ENCODE measurements around the gene ADSS1. TPM values are rescaled to one million over a fixed set of nuclear protein-coding genes. Genes with fewer than 3 reads are reported as not detected.

The ADSS1 gene
- total RNA-seq, 2 donors from 2014 or later: 18.3 to 44.4 TPM

DNA sequence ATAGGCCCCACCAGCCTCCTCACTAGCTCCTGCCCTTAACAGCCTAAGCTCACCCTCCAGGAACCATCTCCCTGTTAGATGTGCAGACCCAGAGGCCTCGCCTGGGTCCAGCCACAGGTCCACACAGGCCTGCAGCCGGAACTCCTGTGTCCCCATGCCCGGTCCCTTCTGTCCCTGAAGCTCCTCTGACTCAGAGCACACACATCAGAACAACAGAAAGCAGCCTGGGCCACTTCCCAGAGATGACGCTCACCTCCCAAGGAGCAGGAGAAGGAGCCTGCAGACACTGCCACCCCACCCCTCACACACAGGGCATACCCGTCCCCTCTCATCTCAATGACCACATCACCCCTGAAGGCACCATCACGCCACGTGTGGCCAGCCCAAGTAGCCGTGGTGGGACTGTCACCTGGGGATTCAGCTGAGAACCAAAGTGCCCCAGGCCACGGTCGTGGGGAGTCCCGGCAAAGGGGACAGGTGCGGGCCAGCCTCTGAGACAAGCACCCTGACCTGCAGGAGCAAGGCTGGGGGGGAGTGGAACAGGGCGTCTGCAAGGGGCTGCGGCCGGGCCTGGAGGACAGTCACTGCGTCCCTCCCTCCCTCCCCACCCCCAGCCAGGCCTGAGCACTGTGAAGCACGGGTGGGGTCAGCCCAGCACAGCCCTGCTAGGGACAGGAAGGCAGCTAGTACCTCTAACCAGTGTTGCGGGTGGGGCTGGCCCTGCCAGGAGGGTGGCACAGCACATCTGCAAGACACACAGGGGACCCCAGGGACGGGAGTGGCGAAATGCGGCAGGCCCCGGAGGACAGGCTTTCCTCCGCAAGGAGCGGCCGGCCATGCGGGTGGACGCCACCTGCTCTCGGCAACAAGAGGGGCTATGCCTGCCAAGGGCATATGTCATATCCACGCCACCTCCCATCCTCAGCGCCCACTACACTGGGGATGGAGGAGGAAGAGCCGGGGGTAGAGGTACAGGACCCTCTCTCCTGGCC is 66.0 kb downstream of the ADSS1 start:
- WGBS: 88% methylated on average over 26 of the region's 31 CpGs
- Histone ChIP-seq H3K4me3 (no peak overlapping the region), H3K9me3 (no peaks in the 10 kb centered on the region), H3K4me1 (replicated peaks) (peaks cover 57% of the 10 kb centered on the region), H3K27ac (peak overlapping the region; percentile 9 to 33), H3K27me3 (replicated peaks; ENCODE audit: insufficient read depth) (no peaks in the 10 kb centered on the region), H3K36me3 (no peaks in the 10 kb centered on the region)
- no peak for DNase-seq (ENCODE audit: low spot score)
- no peak for TF ChIP-seq POLR2A (IDR thresholded peaks at IDR 0.05)
- TF ChIP-seq, protein P1, sequence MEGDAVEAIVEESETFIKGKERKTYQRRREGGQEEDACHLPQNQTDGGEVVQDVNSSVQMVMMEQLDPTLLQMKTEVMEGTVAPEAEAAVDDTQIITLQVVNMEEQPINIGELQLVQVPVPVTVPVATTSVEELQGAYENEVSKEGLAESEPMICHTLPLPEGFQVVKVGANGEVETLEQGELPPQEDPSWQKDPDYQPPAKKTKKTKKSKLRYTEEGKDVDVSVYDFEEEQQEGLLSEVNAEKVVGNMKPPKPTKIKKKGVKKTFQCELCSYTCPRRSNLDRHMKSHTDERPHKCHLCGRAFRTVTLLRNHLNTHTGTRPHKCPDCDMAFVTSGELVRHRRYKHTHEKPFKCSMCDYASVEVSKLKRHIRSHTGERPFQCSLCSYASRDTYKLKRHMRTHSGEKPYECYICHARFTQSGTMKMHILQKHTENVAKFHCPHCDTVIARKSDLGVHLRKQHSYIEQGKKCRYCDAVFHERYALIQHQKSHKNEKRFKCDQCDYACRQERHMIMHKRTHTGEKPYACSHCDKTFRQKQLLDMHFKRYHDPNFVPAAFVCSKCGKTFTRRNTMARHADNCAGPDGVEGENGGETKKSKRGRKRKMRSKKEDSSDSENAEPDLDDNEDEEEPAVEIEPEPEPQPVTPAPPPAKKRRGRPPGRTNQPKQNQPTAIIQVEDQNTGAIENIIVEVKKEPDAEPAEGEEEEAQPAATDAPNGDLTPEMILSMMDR (IDR thresholded peaks at IDR 0.05): no peak
- peak; percentile 9 for TF ChIP-seq POLR2AphosphoS5 (IDR thresholded peaks at IDR 0.05)
- intact Hi-C loops (cut with DNase I): no loop called here

DNA sequence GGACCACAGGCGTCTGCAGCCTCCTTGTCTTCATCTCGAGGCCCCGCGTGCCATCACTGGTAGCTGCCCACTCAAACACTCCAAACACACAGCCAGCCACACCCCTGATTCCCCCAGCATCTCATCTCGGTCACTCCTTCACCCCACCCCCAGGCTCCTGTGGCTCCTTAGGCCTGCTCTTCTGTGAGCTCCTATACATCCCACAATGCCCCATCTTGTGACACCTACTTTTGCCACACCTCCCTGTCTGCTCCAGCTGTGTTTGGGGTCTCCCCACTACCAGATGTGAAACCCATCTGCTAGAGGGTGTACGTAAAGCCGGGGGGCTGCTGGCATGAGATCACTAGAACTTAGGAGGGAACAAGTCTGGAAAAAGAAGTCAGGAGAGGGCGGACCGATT is 67.4 kb downstream of the ADSS1 start:
- Histone ChIP-seq H3K27ac (peak overlapping the region in 1 of 2 donors; percentile 87), H3K27me3 (replicated peaks; ENCODE audit: insufficient read depth) (no peaks in the 10 kb centered on the region), H3K9me3 (no peaks in the 10 kb centered on the region), H3K4me1 (replicated peaks) (peaks cover 61% of the 10 kb centered on the region), H3K4me3 (no peak overlapping the region), H3K36me3 (no peaks in the 10 kb centered on the region)
- intact Hi-C loops (cut with DNase I): no loop called here
- WGBS: 84% methylated on average over 9 of the region's 9 CpGs
- TF ChIP-seq POLR2AphosphoS5 (IDR thresholded peaks at IDR 0.05) (no peak), POLR2A (IDR thresholded peaks at IDR 0.05) (no peak)
- TF ChIP-seq, protein P1 (IDR thresholded peaks at IDR 0.05): no peak
- DNase-seq (ENCODE audit: low spot score): no peak

DNA sequence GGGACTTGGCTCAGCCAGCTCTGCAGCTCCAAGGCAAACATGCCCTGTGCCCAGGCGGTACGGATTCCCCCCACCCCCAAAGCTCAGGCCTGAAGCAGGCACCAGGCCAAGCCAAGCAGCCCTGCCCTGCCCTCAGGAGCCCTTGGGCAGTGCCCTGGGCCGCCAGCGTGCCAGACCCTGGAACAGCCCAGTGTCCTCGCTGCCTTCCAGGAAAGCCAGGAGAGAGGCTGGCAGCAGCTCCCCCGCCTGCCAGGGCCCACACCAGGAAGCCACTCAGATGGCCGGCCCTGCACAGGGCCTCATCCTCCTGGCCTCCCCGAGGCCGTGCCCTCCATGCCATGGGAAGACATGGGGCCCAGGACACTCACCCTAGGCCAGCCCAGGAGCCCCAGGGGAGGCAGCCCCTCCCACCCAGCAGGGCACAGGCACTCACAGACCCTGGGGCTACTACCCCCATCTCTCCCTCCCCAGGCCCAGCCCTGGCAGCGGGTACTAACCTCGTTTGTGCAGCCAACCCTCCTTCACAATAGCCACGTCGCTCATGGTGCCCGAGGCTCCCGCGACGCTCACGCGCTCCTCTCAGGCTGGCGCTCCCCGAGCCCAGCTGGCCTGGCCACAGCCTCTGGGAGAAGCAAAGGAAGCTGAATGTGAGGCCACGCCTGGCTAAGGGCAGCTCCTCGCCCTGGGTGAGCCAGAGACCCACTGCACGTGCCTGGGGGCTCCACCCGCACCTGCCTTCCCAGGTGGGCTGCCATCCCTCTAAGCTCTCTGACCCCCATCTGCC is 68.3 kb downstream of the ADSS1 start:
- intact Hi-C loops (cut with DNase I): no loop called here
- Histone ChIP-seq H3K36me3 (no peaks in the 10 kb centered on the region), H3K4me3 (no peak overlapping the region), H3K4me1 (replicated peaks) (peaks cover 58% of the 10 kb centered on the region), H3K27ac (peak overlapping the region; percentile 57 to 87), H3K27me3 (replicated peaks; ENCODE audit: insufficient read depth) (no peaks in the 10 kb centered on the region), H3K9me3 (no peaks in the 10 kb centered on the region)
- no peak for DNase-seq (ENCODE audit: low spot score)
- TF ChIP-seq POLR2AphosphoS5 (IDR thresholded peaks at IDR 0.05): no peak
- TF ChIP-seq, protein P1 (IDR thresholded peaks at IDR 0.05): no peak
- no peak for TF ChIP-seq POLR2A (IDR thresholded peaks at IDR 0.05)
- 77% methylated on average over 23 of the region's 25 CpGs for WGBS

DNA sequence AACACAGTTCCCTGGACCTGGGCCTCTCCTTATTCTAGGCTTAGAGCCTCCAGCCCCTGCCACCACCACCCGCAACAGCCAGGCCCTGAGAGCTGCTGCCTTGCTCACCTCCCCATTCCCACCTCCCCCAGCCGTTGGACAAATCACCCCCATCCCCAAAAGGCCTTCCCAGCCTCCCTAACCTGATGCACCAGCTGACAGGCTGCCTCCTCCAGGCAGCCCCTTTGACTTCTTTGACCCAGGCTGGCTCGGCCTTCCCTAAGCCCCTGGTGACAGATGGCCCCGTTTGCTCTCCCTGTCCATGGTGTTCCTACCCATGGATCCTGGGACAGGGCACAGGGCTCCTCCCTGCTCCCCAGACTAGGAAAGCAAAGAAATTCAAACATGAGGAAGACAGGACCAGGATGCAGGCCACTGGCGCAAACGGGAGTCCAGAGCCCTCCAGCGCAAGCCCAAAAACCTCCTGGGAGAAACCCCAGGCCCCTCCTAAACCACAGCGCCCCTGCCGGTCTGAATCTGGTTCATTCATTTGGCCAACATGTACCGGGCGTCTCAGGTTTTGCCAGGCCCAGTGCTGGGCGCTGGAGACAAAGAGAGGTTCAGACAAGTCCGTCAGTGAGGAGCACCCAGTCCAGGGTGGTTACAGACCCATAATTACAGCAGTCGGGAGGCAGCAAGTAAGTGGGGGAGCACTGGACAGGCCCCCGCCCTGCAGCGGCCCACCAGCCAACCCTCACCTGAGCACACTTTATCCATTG is 69.1 kb downstream of the ADSS1 start:
- intact Hi-C loops (cut with DNase I): no loop called here
- DNase-seq (ENCODE audit: low spot score): no peak
- peak overlapping the region; percentile 57 to 87 for H3K27ac ChIP-seq
- peaks cover 52% of the 10 kb centered on the region for H3K4me1 ChIP-seq (replicated peaks)
- TF ChIP-seq POLR2AphosphoS5 (IDR thresholded peaks at IDR 0.05): no peak
- TF ChIP-seq, protein P1 (IDR thresholded peaks at IDR 0.05): no peak
- no peak for TF ChIP-seq POLR2A (IDR thresholded peaks at IDR 0.05)
- 78% methylated on average over 16 of the region's 16 CpGs for WGBS
- H3K36me3 ChIP-seq: no peaks in the 10 kb centered on the region
- H3K4me3 ChIP-seq: peak overlapping the region in 1 of 2 donors; percentile 86
- H3K27me3 ChIP-seq (replicated peaks; ENCODE audit: insufficient read depth): no peaks in the 10 kb centered on the region
- H3K9me3 ChIP-seq: no peaks in the 10 kb centered on the region
